ENCODE results near the gene YARS1. TPM values are rescaled to one million over a fixed set of nuclear protein-coding genes. Genes with fewer than 3 reads are reported as not detected.

YARS1 gene
- total RNA-seq, 3 donors from 2014 or later: 53.8 to 67.5 (median 67.2) TPM

DNA sequence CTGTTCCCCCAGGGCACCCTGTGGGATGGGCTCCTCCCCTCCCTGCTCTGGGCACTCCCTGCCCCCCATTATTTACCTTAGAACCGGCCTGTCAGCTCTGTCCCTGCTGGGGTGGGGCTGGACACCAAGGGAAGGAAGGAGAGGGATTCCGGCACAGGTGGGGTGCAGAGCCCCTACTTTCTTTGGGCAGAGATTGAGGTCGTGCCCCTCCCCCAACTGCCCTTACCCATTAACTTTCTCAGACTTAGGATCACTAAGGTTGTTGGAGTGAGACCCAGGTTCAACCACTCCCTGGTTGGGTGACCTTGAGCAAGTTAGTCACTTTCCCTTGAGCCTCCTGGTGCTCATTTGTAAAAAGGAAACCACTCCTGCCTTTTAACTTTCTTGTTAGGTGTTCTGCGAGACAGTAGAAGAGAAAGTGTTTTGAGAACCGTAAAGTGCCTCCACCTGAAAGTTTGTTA, 57.6 kb downstream of the YARS1 start:
- peak overlapping the region; percentile 91 to 97 for H3K27ac ChIP-seq
- H3K27me3 ChIP-seq: no peaks in the 10 kb centered on the region
- TF ChIP-seq POLR2A (IDR thresholded peaks at IDR 0.05): no peak
- TF ChIP-seq POLR2AphosphoS5 (IDR thresholded peaks at IDR 0.05): peak; percentile 21 to 81 (median 39)
- TF ChIP-seq, protein P1, sequence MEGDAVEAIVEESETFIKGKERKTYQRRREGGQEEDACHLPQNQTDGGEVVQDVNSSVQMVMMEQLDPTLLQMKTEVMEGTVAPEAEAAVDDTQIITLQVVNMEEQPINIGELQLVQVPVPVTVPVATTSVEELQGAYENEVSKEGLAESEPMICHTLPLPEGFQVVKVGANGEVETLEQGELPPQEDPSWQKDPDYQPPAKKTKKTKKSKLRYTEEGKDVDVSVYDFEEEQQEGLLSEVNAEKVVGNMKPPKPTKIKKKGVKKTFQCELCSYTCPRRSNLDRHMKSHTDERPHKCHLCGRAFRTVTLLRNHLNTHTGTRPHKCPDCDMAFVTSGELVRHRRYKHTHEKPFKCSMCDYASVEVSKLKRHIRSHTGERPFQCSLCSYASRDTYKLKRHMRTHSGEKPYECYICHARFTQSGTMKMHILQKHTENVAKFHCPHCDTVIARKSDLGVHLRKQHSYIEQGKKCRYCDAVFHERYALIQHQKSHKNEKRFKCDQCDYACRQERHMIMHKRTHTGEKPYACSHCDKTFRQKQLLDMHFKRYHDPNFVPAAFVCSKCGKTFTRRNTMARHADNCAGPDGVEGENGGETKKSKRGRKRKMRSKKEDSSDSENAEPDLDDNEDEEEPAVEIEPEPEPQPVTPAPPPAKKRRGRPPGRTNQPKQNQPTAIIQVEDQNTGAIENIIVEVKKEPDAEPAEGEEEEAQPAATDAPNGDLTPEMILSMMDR (IDR thresholded peaks at IDR 0.05): peak in 1 of 3 donors; percentile 20
- H3K9me3 ChIP-seq: no peaks in the 10 kb centered on the region
- peaks cover 4 to 26% of the 10 kb centered on the region in 2 donors for H3K4me1 ChIP-seq
- intact Hi-C loops (cut with DNase I; ENCODE audit: low total_unique reads): no loop called here
- DNase-seq (ENCODE audit: low spot score in 2 of 2): peak; percentile 86 to 88
- no peaks in the 10 kb centered on the region for H3K36me3 ChIP-seq
- peak overlapping the region in 2 of 3 donors; percentile 35 to 37 for H3K4me3 ChIP-seq

DNA sequence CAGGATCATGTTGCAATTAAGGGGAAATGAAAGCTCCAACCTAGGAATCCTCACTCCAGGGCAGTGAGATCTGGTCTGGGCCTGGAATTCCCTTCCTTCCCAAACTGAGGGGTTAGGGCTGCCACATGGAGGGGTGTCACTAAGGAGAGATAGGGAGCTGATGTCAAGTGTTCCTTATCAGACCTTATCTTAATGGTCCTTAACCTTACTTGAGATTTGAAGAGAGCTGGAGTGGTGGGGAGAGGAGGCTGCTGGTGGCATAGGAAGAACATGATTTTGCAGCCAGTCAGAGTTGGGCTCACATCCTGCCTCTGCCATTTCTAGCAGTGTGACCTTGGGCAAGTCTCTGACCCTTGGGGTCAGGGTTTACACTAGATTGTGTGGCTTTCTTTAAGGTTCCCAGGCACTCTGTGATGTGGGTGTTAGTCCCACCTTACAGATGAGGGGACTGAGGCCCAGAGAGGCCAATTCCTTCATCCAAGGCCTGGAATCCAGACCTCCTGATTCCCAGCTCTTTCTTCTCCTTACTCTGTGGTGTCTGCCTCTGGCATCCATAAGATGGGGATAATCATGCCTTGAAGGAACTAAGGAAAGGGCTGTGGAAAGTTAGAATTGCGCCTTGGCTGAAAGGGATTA, 58.2 kb downstream of the YARS1 start:
- no peaks in the 10 kb centered on the region for H3K27me3 ChIP-seq
- H3K36me3 ChIP-seq: no peaks in the 10 kb centered on the region
- H3K9me3 ChIP-seq: no peaks in the 10 kb centered on the region
- intact Hi-C loops (cut with DNase I; ENCODE audit: low total_unique reads): no loop called here
- H3K4me1 ChIP-seq: peaks cover 4 to 21% of the 10 kb centered on the region in 2 donors
- no peak for TF ChIP-seq POLR2A (IDR thresholded peaks at IDR 0.05)
- H3K4me3 ChIP-seq: peak overlapping the region in 2 of 3 donors; percentile 35 to 37
- no peak for DNase-seq (ENCODE audit: low spot score in 2 of 2)
- peak overlapping the region; percentile 91 to 97 for H3K27ac ChIP-seq

DNA sequence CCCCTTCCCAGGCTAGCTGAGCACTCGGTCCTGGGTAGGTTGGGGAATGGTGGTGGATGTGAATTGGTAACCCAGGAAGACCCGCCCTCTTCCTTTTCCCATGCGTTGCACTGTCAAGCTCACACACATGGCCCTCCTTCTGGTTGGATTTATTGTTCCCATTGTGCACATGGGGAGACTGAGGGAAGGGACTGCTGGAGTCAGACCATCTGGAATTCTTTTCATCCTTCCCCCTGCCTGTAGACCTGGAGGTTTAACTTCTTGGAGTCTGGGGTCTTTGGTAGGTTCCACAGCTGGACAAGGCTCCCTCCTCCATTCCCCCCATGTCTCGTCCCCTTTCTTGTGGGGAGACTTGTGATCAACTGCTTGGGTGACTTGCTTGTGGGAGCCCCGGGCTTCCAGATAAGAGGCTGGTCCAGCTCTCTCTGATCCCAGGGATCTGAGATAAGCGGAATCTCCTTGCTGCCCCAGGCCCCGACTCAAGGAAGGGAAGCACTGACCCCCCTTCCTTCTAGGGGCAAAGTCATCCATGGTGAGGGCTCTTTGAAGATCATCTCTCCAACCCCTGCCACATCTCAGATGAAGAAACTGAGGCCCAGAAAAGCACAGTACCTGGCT, 58.9 kb downstream of the YARS1 start:
- no peaks in the 10 kb centered on the region for H3K9me3 ChIP-seq
- no peaks in the 10 kb centered on the region for H3K27me3 ChIP-seq
- no peak for TF ChIP-seq POLR2AphosphoS5 (IDR thresholded peaks at IDR 0.05)
- TF ChIP-seq, protein P1 (IDR thresholded peaks at IDR 0.05): no peak
- TF ChIP-seq POLR2A (IDR thresholded peaks at IDR 0.05): no peak
- peaks cover 4 to 21% of the 10 kb centered on the region in 2 donors for H3K4me1 ChIP-seq
- no peak for DNase-seq (ENCODE audit: low spot score in 2 of 2)
- peak overlapping the region; percentile 91 to 97 for H3K27ac ChIP-seq
- H3K4me3 ChIP-seq: no peak overlapping the region
- H3K36me3 ChIP-seq: no peaks in the 10 kb centered on the region
- intact Hi-C loops (cut with DNase I; ENCODE audit: low total_unique reads): no loop called here

DNA sequence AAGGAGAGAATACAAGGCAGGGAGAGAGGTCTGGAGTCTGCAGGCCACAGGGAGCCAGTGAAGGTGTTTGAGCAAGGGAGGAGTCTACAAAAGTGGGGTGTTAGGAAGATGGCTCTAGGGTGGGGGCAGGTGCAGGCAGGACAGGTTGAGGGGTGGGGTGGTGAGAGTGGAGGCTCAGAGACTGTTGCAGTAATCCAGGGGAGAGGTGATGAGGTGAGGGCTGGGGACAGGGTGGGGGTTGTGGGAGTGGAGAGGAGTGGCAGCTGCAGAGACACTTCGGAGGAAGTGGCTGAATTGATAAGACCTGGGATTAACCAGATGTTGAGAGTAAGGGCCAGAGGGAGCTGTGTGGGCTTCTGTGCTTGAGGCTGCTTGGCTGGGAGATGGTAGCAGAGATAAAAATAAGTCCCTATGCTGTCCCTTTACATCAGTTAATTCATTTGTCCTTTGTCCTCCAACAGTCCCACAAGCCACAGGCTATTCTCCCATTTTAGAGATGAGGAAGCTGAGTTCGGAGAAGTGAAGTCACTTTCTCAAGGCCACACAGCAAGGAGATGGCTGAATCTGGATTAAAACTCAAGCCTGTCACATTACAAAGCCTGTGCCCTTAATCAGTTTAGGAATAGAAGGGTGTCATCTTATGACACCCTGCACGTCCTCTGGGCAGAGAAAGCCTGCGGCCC, 59.8 kb downstream of the YARS1 start:
- Histone ChIP-seq H3K27ac (peak overlapping the region; percentile 91 to 97), H3K9me3 (no peaks in the 10 kb centered on the region), H3K4me1 (peaks cover 4 to 21% of the 10 kb centered on the region in 2 donors), H3K36me3 (no peaks in the 10 kb centered on the region), H3K4me3 (no peak overlapping the region), H3K27me3 (no peaks in the 10 kb centered on the region)
- TF ChIP-seq, protein P1 (IDR thresholded peaks at IDR 0.05): no peak
- TF ChIP-seq POLR2AphosphoS5 (IDR thresholded peaks at IDR 0.05) (no peak), POLR2A (IDR thresholded peaks at IDR 0.05) (no peak)
- DNase-seq (ENCODE audit: low spot score in 2 of 2): no peak
- intact Hi-C loops (cut with DNase I; ENCODE audit: low total_unique reads): no loop called here

DNA sequence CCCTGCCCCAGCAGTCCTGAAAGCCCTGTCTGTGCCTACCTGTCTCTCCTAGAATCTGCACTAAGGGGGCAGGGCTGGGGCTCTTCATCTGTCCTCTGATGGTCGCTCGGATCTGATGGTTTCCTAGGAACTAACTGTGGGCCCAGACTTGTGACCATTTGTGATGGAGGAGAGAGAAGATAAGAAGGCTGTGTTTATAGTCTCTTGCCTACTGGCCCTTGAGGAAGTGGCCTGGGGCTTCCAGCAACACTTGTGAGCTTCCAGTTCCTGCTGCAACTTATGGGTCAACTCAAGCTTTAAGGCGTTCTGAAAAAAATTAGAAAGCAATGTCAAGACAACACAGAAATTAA, 61.4 kb downstream of the YARS1 start:
- DNase-seq (ENCODE audit: low spot score in 2 of 2): no peak
- intact Hi-C loops (cut with DNase I; ENCODE audit: low total_unique reads): no loop called here
- peaks cover under 1 to 21% of the 10 kb centered on the region in 2 donors for H3K4me1 ChIP-seq
- TF ChIP-seq POLR2A (IDR thresholded peaks at IDR 0.05) (no peak), POLR2AphosphoS5 (IDR thresholded peaks at IDR 0.05) (no peak)
- TF ChIP-seq, protein P1 (IDR thresholded peaks at IDR 0.05): no peak
- peak overlapping the region in 2 of 3 donors; percentile 83 to 93 for H3K4me3 ChIP-seq
- no peaks in the 10 kb centered on the region for H3K27me3 ChIP-seq
- H3K9me3 ChIP-seq: no peaks in the 10 kb centered on the region
- H3K36me3 ChIP-seq: no peaks in the 10 kb centered on the region
- H3K27ac ChIP-seq: peak overlapping the region; percentile 93 to 97

Data from breast epithelium (tissue), 4 donors.